ENCODE data around the gene SEC61A2.
"Not testable (repeated sequence)": the region's sequence is repeated elsewhere in the genome, so short reads cannot be mapped to it uniquely, and the experiment has no call there.

Gene SEC61A2

GRCh38 chr10:12129222-12130111, at the start of gene SEC61A2:
TSS of gene SEC61A2 (plus strand) at chr10:12129677. CDS start at chr10:12129788, 111 bp downstream.
- peak within 1 kb of the TSS; percentile 93 for H3K27ac Mint-ChIP-seq
- no peaks in the 10 kb centered on the region for H3K27me3 Mint-ChIP-seq
- peak within 1 kb of the TSS; percentile 81 for H3K4me3 Mint-ChIP-seq
- peaks cover 10% of the 10 kb centered on the region for H3K36me3 Mint-ChIP-seq
- H3K4me1 Mint-ChIP-seq: peaks cover 33% of the 10 kb centered on the region
- no peaks in the 10 kb centered on the region for H3K9me3 Mint-ChIP-seq
- peak; percentile 98 for ATAC-seq

- no peak overlapping the region for H3K4me3 Mint-ChIP-seq
- peaks cover 44% of the 10 kb centered on the region for H3K4me1 Mint-ChIP-seq
- H3K36me3 Mint-ChIP-seq: peaks cover 50% of the 10 kb centered on the region
- no peaks in the 10 kb centered on the region for H3K27me3 Mint-ChIP-seq
- ATAC-seq: no peak
- no peaks in the 10 kb centered on the region for H3K9me3 Mint-ChIP-seq
- H3K27ac Mint-ChIP-seq: peak overlapping the region; percentile 64
Measured at GRCh38 chr10:12081470-12081869, 48.0 kb upstream of the SEC61A2 start.

- Mint-ChIP-seq H3K4me1 (peaks cover 44% of the 10 kb centered on the region), H3K4me3 (no peak overlapping the region), H3K36me3 (peaks cover 50% of the 10 kb centered on the region), H3K9me3 (no peaks in the 10 kb centered on the region), H3K27me3 (no peaks in the 10 kb centered on the region), H3K27ac (peak overlapping the region; percentile 64)
- no peak for ATAC-seq
Measured at GRCh38 chr10:12081879-12082557, 47.5 kb upstream of the SEC61A2 start.

GRCh38 chr10:12088919-12089318, 40.6 kb upstream of the SEC61A2 start:
- peaks cover 3% of the 10 kb centered on the region for H3K9me3 Mint-ChIP-seq
- peak overlapping the region; percentile 62 for H3K27ac Mint-ChIP-seq
- no peaks in the 10 kb centered on the region for H3K4me1 Mint-ChIP-seq
- peaks cover 64% of the 10 kb centered on the region for H3K36me3 Mint-ChIP-seq
- no peak for ATAC-seq
- no peaks in the 10 kb centered on the region for H3K27me3 Mint-ChIP-seq
- H3K4me3 Mint-ChIP-seq: no peak overlapping the region

- no peaks in the 10 kb centered on the region for H3K4me1 Mint-ChIP-seq
- H3K4me3 Mint-ChIP-seq: no peak overlapping the region
Measured at GRCh38 chr10:12091421-12091820, 38.1 kb upstream of the SEC61A2 start.

GRCh38 chr10:12097361-12097760, 32.1 kb upstream of the SEC61A2 start:
- H3K4me3 Mint-ChIP-seq, H3K27me3 Mint-ChIP-seq, ATAC-seq, H3K27ac Mint-ChIP-seq, H3K4me1 Mint-ChIP-seq, H3K9me3 Mint-ChIP-seq: not testable (repeated sequence)
- H3K36me3 Mint-ChIP-seq: peaks cover 58% of the 10 kb centered on the region

More at GRCh38 chr10:12091421-12091820, 38.1 kb upstream of the SEC61A2 start:
- Mint-ChIP-seq H3K36me3 (peaks cover 66% of the 10 kb centered on the region), H3K27ac (no peak overlapping the region), H3K9me3 (peaks cover 3% of the 10 kb centered on the region), H3K27me3 (no peaks in the 10 kb centered on the region)
- ATAC-seq: no peak

- H3K27me3 Mint-ChIP-seq: no peaks in the 10 kb centered on the region
Measured at GRCh38 chr10:12097791-12098190, 31.7 kb upstream of the SEC61A2 start.

GRCh38 chr10:12098966-12099365, 30.5 kb upstream of the SEC61A2 start:
- Mint-ChIP-seq H3K27me3 (no peaks in the 10 kb centered on the region), H3K27ac (no peak overlapping the region), H3K36me3 (peaks cover 56% of the 10 kb centered on the region), H3K4me1 (peaks cover 6% of the 10 kb centered on the region), H3K9me3 (no peaks in the 10 kb centered on the region), H3K4me3 (no peak overlapping the region)
- ATAC-seq: no peak

More at GRCh38 chr10:12097791-12098190, 31.7 kb upstream of the SEC61A2 start:
- peaks cover 6% of the 10 kb centered on the region for H3K4me1 Mint-ChIP-seq
- ATAC-seq: no peak
- no peak overlapping the region for H3K4me3 Mint-ChIP-seq
- H3K27ac Mint-ChIP-seq: no peak overlapping the region
- peaks cover 54% of the 10 kb centered on the region for H3K36me3 Mint-ChIP-seq
- H3K9me3 Mint-ChIP-seq: no peaks in the 10 kb centered on the region

- H3K27ac Mint-ChIP-seq: no peak overlapping the region
- H3K9me3 Mint-ChIP-seq: no peaks in the 10 kb centered on the region
- ATAC-seq: no peak
- H3K36me3 Mint-ChIP-seq: peaks cover 72% of the 10 kb centered on the region
- H3K4me3 Mint-ChIP-seq: no peak overlapping the region
- peaks cover 6% of the 10 kb centered on the region for H3K4me1 Mint-ChIP-seq
- no peaks in the 10 kb centered on the region for H3K27me3 Mint-ChIP-seq
Measured at GRCh38 chr10:12103802-12104201, 25.7 kb upstream of the SEC61A2 start.

- no peak for ATAC-seq
- H3K4me3 Mint-ChIP-seq: no peak overlapping the region
- H3K4me1 Mint-ChIP-seq: peaks cover 17% of the 10 kb centered on the region
- H3K27me3 Mint-ChIP-seq: no peaks in the 10 kb centered on the region
- peaks cover 76% of the 10 kb centered on the region for H3K36me3 Mint-ChIP-seq
- no peaks in the 10 kb centered on the region for H3K9me3 Mint-ChIP-seq
- H3K27ac Mint-ChIP-seq: no peak overlapping the region
Measured at GRCh38 chr10:12107781-12108180, 21.7 kb upstream of the SEC61A2 start.

- H3K36me3 Mint-ChIP-seq: peaks cover 69% of the 10 kb centered on the region
- peak overlapping the region; percentile 1 for H3K27ac Mint-ChIP-seq
- no peaks in the 10 kb centered on the region for H3K9me3 Mint-ChIP-seq
- H3K4me1 Mint-ChIP-seq: peaks cover 22% of the 10 kb centered on the region
- H3K4me3 Mint-ChIP-seq: no peak overlapping the region
- H3K27me3 Mint-ChIP-seq: no peaks in the 10 kb centered on the region
- ATAC-seq: no peak
Measured at GRCh38 chr10:12109286-12109685, 20.2 kb upstream of the SEC61A2 start.

- H3K4me3 Mint-ChIP-seq: no peak overlapping the region
- peaks cover 22% of the 10 kb centered on the region for H3K4me1 Mint-ChIP-seq
- ATAC-seq: no peak
- no peaks in the 10 kb centered on the region for H3K27me3 Mint-ChIP-seq
- H3K27ac Mint-ChIP-seq: peak overlapping the region; percentile 2
- no peaks in the 10 kb centered on the region for H3K9me3 Mint-ChIP-seq
- H3K36me3 Mint-ChIP-seq: peaks cover 59% of the 10 kb centered on the region
Measured at GRCh38 chr10:12111528-12111927, 17.9 kb upstream of the SEC61A2 start.

GRCh38 chr10:12113627-12114026, 15.8 kb upstream of the SEC61A2 start:
- ATAC-seq: no peak
- no peaks in the 10 kb centered on the region for H3K9me3 Mint-ChIP-seq
- peaks cover 65% of the 10 kb centered on the region for H3K36me3 Mint-ChIP-seq
- no peak overlapping the region for H3K4me3 Mint-ChIP-seq
- no peaks in the 10 kb centered on the region for H3K27me3 Mint-ChIP-seq
- peaks cover 22% of the 10 kb centered on the region for H3K4me1 Mint-ChIP-seq
- peak overlapping the region; percentile 2 for H3K27ac Mint-ChIP-seq

- peak overlapping the region; percentile 72 for H3K4me3 Mint-ChIP-seq
- peak overlapping the region; percentile 98 for H3K27ac Mint-ChIP-seq
- H3K9me3 Mint-ChIP-seq: no peaks in the 10 kb centered on the region
- H3K27me3 Mint-ChIP-seq: no peaks in the 10 kb centered on the region
- no peak for ATAC-seq
- H3K4me1 Mint-ChIP-seq: peaks cover 34% of the 10 kb centered on the region
- peaks cover 47% of the 10 kb centered on the region for H3K36me3 Mint-ChIP-seq
Measured at GRCh38 chr10:12121673-12122072, 7.8 kb upstream of the SEC61A2 start.

GRCh38 chr10:12130237-12130872, 878 bp downstream of the SEC61A2 start:
- peak overlapping the region; percentile 81 for H3K4me3 Mint-ChIP-seq
- H3K9me3 Mint-ChIP-seq: no peaks in the 10 kb centered on the region
- peak overlapping the region; percentile 93 for H3K27ac Mint-ChIP-seq
- peaks cover 11% of the 10 kb centered on the region for H3K36me3 Mint-ChIP-seq
- H3K4me1 Mint-ChIP-seq: peaks cover 33% of the 10 kb centered on the region
- ATAC-seq: peak; percentile 68
- H3K27me3 Mint-ChIP-seq: no peaks in the 10 kb centered on the region
